Right lobe of liver (tissue), 6 donors: ENCODE measurements around the gene CCM2. TPM values are rescaled to one million over a fixed set of nuclear protein-coding genes. Genes with fewer than 3 reads are reported as not detected.

Experiments
- ATAC-seq, 4 donors: fragments of 200-7000 bp; cut with Tn5 transposase; one replicate each; pipeline ENCODE4 v1.9.1; 2020; ENCODE audit warnings: mild to moderate bottlenecking in 4 of 4, moderate library complexity in 4 of 4
- DNase-seq, 3 donors: peaks; one replicate each; pipeline ENCODE4 v3.0.0-alpha.2; 2020
- H3K27ac ChIP-seq, 3 donors: fragments of 200-600 bp; one replicate each; pipeline ENCODE4 v1.8.0; 2022
- H3K27me3 ChIP-seq, 2 donors: fragments of 200-600 bp; one replicate each; pipeline ENCODE4 v1.8.0; 2022
- H3K36me3 ChIP-seq, 4 donors: fragments of 200-600 bp; sonication (generic) in 1 of 4; one replicate each; pipeline versions ENCODE4 v1.5.1 to v1.8.0; 2017 to 2022; ENCODE audit warnings: control low read depth in 1 of 4
- H3K4me1 ChIP-seq, 4 donors: fragments of 200-600 bp; sonication (generic) in 1 of 4; one replicate each; pipeline versions ENCODE4 v1.5.1 to v1.8.0; 2017 to 2022; ENCODE audit warnings: control low read depth in 1 of 4
- H3K4me3 ChIP-seq, 3 donors: fragments of 200-600 bp; one replicate each; pipeline ENCODE4 v1.8.0; 2022
- H3K9me3 ChIP-seq, 4 donors: fragments of 200-600 bp; sonication (generic) in 1 of 4; one replicate each; pipeline versions ENCODE4 v1.5.1 to v1.8.0; 2017 to 2022; ENCODE audit warnings: control low read depth in 1 of 4
- POLR2A ChIP-seq: fragments of 450-650 bp; IDR thresholded peaks from one replicate; pipeline ENCODE4 v1.6.1; 2017; ENCODE audit warnings: antibody characterized with exemption, mild to moderate bottlenecking
- whole genome bisulfite sequencing: methylation state at CpG from one replicate; pipeline ENCODE4 v1.1.6; 2018; ENCODE audit warnings: low coverage, low lambda C conversion rate; ENCODE audit not compliant: insufficient coverage; ENCODE audit errors: missing lambda C conversion rate; 5-methylcytosine and 5-hydroxymethylcytosine counted together
- intact Hi-C, 2 donors: fragments of 100-400 bp; cut with DNase I; formaldehyde crosslinking; loops; one replicate each; pipeline versions ENCODE4 v1.11.2 to v1.14.1; 2022
- long read RNA-seq: library from polyadenylated mRNA; unstranded; transcript quantifications from one replicate; pipeline ENCODE4 v2.0.0, GENCODE V29; 2019
- total RNA-seq, 6 experiments: library from RNA; depleted of rRNA in 2 of 6; stranded (reverse); fragments of >200 nt in 2 of 6; fragmentation: NEBNext Ultra II Directional in 3 of 6; extraction: Animal tissue kit (Norgen Biotek cat#: 25700) in 3 of 6; gene quantifications; one replicate each; pipeline versions ENCODE4 v1.1.0 to v1.2.4, GENCODE V29; 2016 to 2023
- TF ChIP-seq, protein P1 (sequence below), 4 donors: fragments of 200-600 bp in 3 of 4; fragments of 450-650 bp in 1 of 4; IDR thresholded peaks; one replicate each; pipeline versions ENCODE4 v1.5.1 to v1.8.0; 2016 to 2022; ENCODE audit warnings: antibody characterized with exemption in 4 of 4, mild to moderate bottlenecking in 2 of 4
- donor health status: DM: no; HTN: yes; CAD: no.
- donor health status: DM: no; HTN: no; CAD: no.
- donor health status: DM: no; HTN: no; CAD: no.
- donor health status: DM: no; HTN: yes; CAD: no.
- donor health status: DM: no; HTN: yes; CAD: no.

The CCM2 gene
- 10 to 100 TPM; 29.4 to 70.7 (median 37.9) TPM for total RNA-seq
- long read RNA-seq, partial matches to known transcripts: 2 of 2 reads
- long read RNA-seq, other reads (novel, unspliced or antisense): 0 of 2 reads

DNA sequence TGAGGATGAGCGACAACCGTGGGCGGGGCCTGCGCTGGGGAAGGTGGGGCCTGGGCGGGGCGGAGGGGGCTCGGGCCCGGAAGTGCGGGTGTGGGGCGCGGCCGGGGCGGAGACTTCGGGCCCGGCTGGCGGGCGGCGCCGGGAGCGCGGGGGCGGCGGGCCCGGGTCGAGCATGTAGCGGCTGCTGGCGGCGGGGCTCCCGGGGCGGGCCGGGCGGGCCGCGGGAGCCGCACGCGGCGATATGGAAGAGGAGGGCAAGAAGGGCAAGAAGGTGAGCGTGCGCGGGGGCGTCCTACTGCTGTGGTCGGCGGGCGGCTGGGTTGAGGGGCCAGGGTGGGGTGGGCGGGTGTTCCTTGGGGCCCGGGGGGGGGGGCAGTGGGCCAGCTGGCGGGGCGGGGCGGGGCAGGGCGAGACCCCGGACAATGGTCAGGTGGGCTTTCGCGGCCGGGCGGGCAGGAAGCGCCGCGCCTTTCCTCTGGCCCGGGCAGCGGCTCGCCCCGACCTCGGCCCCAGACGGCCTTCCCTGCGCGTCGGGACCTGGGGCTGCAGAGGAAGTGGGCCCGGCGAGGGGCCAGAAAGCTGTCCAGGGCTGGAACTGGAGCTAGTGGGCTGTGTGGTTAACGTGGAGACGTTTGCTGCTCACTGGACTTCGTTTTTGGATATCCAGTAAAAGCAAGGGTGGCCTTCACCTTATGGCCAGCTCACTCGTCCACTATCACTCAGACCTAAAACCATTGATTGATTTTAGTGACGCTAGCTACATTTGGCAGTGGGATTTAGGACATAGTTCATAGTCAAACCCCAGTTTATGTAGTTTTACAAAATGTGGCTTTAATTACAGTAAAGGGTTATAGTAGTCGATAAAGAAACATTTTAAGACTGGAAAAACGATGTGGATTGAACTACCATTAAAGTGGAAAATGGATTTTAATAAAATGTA, at the start of gene CCM2:
CCM2 (plus strand) TSS at position 109 of the 940 bp plus-strand sequence; CDS start at position 242, 133 bp downstream.
- Histone ChIP-seq H3K36me3 (no peaks in the 10 kb centered on the region), H3K9me3 (no peaks in the 10 kb centered on the region), H3K27me3 (no peaks in the 10 kb centered on the region), H3K27ac (peak within 1 kb of the TSS; percentile 71 to 94 (median 85)), H3K4me3 (peak within 1 kb of the TSS; percentile 82 to 86 (median 84)), H3K4me1 (peaks cover 0 to 13% (median 7%) of the 10 kb centered on the region in 4 donors)
- intact Hi-C loops: no loop called here
- DNase-seq (peak; percentile 69 to 79 (median 70)), ATAC-seq (peak; percentile 2 to 39 (median 27))
- 0% methylated on average over 18 of the region's 77 CpGs for WGBS
- TF ChIP-seq, protein P1, sequence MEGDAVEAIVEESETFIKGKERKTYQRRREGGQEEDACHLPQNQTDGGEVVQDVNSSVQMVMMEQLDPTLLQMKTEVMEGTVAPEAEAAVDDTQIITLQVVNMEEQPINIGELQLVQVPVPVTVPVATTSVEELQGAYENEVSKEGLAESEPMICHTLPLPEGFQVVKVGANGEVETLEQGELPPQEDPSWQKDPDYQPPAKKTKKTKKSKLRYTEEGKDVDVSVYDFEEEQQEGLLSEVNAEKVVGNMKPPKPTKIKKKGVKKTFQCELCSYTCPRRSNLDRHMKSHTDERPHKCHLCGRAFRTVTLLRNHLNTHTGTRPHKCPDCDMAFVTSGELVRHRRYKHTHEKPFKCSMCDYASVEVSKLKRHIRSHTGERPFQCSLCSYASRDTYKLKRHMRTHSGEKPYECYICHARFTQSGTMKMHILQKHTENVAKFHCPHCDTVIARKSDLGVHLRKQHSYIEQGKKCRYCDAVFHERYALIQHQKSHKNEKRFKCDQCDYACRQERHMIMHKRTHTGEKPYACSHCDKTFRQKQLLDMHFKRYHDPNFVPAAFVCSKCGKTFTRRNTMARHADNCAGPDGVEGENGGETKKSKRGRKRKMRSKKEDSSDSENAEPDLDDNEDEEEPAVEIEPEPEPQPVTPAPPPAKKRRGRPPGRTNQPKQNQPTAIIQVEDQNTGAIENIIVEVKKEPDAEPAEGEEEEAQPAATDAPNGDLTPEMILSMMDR (IDR thresholded peaks at IDR 0.05): no peak
- peak; percentile 68 for TF ChIP-seq POLR2A

DNA sequence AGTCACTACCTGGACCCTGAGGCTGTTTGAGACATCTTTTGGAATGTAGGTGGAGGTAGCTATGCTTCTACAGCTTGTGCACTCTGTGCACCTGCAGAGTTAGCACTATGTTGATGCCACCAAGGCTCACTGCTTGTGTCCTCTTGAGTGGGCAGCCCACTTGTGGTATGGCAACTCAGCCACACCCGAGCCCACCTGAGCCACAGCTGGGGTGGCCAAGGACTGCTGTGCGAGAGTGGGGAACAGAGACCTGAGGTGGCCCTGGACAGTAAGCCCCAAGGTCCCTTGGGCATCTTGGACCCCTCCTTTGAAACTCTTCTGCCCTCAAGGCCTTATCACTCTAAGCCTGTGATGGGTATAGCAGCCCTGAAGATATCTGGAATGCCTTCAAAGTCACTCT, 46.8 kb upstream of the CCM2 start:
- TF ChIP-seq, protein P1 (IDR thresholded peaks at IDR 0.05): no peak
- TF ChIP-seq POLR2A: no peak
- intact Hi-C loops: no loop called here
- DNase-seq (no peak), ATAC-seq (no peak)
- Histone ChIP-seq H3K9me3 (no peaks in the 10 kb centered on the region), H3K36me3 (no peaks in the 10 kb centered on the region), H3K4me1 (no peaks in the 10 kb centered on the region), H3K27me3 (no peaks in the 10 kb centered on the region), H3K27ac (no peak overlapping the region), H3K4me3 (no peak overlapping the region)
- WGBS: no CpG with 5 or more reads among the region's 2 CpGs

DNA sequence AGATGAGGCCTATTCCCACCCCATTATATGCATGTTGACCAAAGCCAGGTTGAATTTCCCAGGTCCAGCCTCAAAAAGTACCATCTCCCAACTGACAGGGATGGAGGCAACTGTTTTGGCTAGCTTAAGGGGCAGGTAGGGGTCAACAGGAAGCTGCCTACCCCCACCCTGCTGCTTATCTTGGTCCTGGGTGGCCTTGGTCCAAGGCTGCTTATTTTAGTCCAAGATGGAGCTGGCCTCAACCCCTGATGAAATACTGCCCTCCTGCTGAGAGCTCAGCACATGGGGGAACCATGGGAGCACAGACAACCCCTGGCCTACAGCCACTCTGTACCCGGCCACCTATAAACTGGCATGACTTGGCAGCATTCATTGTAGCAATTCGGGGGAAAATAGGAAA, 44.3 kb upstream of the CCM2 start:
- Histone ChIP-seq H3K4me3 (no peak overlapping the region), H3K27me3 (no peaks in the 10 kb centered on the region), H3K27ac (no peak overlapping the region), H3K4me1 (no peaks in the 10 kb centered on the region), H3K9me3 (no peaks in the 10 kb centered on the region), H3K36me3 (no peaks in the 10 kb centered on the region)
- no CpG with 5 or more reads among the region's 2 CpGs for WGBS
- ATAC-seq: no peak
- intact Hi-C loops: no loop called here
- DNase-seq: no peak
- TF ChIP-seq, protein P1 (IDR thresholded peaks at IDR 0.05): no peak
- TF ChIP-seq POLR2A: no peak

DNA sequence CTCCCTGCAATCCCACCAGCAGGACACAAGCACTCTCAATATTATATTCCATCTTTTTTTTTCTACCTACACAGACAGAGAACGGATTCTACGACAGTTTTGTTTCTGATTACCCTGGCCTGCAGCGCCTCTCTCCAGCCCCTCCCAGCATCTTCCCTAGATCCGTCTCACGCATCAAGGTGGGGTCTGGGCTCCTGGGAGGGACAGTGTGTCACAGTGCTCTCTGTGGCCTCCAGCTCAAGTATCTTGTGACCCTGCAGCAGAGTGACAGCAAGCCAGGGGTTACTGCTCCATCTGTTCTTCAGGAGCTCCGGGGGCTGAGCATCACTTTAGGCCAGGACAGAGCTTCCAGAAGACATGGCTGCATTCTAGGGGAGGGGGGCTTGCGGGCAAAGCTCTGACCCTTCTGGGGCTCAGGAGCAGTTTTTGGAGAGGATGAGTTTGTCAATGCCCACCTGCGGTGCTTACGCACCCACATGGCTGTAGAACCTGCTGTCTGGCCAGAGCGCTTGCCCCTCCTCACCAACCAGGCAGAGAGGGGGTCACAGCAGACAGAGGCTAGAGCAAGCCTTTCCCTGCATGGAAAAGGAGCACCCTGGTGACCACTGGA, 43.7 kb upstream of the CCM2 start:
- Histone ChIP-seq H3K27me3 (no peaks in the 10 kb centered on the region), H3K9me3 (no peaks in the 10 kb centered on the region), H3K4me3 (no peak overlapping the region), H3K36me3 (no peaks in the 10 kb centered on the region), H3K27ac (no peak overlapping the region), H3K4me1 (no peaks in the 10 kb centered on the region)
- TF ChIP-seq, protein P1 (IDR thresholded peaks at IDR 0.05): no peak
- no peak for TF ChIP-seq POLR2A
- intact Hi-C loops: no loop called here
- ATAC-seq (no peak), DNase-seq (no peak)
- 94% methylated on average over 5 of the region's 10 CpGs for WGBS
